ENCODE measurements around the gene HOXA6.

HOXA6 gene

DNA sequence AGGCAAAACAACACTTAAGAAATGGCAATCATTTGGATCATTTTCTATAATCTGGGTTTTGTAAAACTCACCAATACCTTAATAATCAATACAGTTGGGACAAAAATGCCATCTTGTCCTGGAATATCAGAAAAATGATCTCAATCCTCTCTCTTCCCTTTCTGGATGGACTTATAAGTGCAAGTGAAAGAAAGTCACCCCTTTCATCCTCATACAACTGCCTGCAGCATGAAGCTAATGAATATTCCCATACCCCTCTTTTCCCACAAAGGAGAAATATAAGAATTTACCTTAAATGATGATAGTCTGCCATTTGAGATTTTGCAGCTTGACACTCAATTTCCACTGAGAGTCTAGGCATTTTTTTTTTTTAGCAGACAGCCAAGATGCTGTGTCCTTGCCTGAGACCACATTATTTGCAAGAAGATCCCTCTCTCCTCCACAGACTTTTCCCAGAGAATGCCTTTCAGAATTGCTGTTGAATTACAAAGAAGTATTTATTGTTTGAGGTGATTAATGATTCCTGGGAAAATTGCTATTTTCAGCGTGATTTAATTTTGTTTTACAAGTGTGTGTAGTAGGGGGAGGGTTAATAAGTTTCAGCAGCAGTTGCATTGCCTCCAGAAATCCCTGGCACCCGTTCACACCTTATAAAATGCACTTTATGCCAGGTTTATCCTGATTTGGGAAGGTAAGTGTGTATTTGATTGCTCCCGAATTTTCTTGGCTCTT, 20.8 kb downstream of the HOXA6 start:
- H3K4me3 ChIP-seq (replicated peaks; ENCODE audit: low read depth, low read length): no peak overlapping the region
- DNase-seq (ENCODE audit: low read depth): no peak
- TF ChIP-seq, protein P1, sequence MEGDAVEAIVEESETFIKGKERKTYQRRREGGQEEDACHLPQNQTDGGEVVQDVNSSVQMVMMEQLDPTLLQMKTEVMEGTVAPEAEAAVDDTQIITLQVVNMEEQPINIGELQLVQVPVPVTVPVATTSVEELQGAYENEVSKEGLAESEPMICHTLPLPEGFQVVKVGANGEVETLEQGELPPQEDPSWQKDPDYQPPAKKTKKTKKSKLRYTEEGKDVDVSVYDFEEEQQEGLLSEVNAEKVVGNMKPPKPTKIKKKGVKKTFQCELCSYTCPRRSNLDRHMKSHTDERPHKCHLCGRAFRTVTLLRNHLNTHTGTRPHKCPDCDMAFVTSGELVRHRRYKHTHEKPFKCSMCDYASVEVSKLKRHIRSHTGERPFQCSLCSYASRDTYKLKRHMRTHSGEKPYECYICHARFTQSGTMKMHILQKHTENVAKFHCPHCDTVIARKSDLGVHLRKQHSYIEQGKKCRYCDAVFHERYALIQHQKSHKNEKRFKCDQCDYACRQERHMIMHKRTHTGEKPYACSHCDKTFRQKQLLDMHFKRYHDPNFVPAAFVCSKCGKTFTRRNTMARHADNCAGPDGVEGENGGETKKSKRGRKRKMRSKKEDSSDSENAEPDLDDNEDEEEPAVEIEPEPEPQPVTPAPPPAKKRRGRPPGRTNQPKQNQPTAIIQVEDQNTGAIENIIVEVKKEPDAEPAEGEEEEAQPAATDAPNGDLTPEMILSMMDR (IDR thresholded peaks at IDR 0.05; ENCODE audit: low read length, missing control alignments): no peak

DNA sequence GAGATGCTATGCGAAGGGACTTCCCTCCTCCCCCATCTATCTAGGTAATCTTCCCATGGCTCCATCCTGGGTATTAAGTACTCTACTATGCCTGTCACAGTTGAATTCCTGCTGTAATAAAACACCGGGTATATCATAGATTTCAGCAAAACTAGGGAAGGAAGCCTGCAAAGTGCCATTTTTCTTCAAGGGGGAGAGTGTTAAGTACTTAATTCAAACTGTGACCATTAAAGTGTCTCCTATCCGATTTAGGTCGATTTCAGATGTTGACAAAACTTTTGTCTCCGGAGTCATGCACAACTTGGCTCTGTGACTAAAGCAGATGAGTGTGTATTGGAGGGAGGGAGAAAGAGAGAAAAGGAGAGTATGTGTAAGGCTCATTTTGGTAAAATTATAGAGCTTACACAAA, 21.6 kb downstream of the HOXA6 start:
- H3K4me3 ChIP-seq (replicated peaks; ENCODE audit: low read depth, low read length): no peak overlapping the region
- DNase-seq (ENCODE audit: low read depth): no peak
- TF ChIP-seq, protein P1 (IDR thresholded peaks at IDR 0.05; ENCODE audit: low read length, missing control alignments): no peak

DNA sequence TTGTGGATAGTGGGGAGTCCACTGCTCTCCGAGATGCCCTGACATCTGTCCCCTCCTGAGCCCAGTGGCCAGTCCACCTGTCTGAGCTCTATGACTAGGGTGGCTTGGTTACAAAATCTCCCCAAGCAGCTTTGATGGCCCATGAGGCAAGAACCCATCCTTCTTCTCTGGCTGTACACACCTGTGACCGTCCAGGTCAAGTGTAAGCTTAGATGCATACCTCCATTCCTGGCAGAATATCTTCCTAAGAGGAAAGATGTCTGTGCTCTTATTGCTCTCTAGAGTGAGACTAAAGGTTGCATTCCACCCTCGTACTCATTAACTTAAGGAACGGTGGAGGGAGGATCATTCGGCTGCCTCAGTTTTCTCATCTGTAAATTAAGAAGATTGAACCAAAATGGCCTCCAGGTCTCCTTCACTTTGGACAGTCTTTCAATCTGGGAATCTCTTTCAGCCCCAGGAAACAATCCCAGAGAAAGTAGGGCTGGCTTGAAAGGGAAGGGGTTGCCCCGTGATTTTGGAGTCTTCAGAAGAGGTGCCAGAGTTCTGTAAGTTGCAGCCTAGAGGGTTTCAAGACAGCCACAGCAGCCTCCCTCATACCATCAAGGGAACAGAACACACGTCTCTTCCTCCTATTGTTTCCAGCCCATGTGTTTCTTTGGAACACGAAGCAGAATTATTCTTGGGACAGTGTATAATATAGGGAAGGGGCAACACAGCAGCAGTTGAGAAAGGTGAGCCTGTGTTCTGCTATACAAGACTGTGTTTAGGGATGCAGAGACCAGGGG, 22.5 kb downstream of the HOXA6 start:
- TF ChIP-seq, protein P1 (IDR thresholded peaks at IDR 0.05; ENCODE audit: low read length, missing control alignments): no peak
- DNase-seq (ENCODE audit: low read depth): no peak
- H3K4me3 ChIP-seq (replicated peaks; ENCODE audit: low read depth, low read length): no peak overlapping the region

DNA sequence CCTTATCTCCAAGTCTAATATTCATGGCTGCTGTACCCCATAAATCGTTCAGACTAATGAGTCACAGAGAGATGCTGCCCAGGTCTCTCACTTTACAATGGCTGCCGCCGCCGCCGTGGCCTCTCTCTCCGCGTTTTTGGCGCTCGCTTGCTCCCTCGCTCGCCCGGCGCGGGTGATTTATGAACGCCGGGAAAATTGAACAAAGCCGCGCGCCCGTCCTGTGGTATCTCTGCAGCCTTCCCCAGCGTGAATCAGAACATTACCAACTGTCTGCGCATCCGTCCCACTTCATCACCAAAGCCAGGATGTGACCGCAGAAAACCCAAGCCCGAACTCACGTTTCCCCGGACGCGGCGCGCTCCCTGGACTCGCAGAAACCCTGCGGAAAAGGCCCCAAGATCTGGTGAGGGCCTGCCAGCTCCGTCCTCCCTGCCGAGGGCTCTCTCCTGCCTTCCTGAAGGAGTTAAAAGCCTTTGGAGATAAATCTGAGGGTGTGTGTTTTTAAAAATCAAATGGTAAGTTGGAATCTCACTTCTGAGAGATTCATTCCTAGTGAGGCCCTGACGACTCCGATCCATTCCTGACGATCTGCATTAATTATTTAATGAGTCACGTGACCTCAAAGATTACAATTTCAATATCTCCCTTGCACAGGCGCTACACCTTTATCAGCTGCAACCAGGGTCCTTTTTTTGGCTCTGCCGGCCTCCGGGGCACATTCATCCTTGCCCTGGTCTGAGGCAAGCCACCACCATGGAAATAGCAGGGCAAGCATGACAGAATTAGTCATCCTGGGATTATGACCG, 23.3 kb downstream of the HOXA6 start:
- TF ChIP-seq, protein P1 (IDR thresholded peaks at IDR 0.05; ENCODE audit: low read length, missing control alignments): no peak
- peak; percentile 61 for DNase-seq (ENCODE audit: low read depth)
- H3K4me3 ChIP-seq (replicated peaks; ENCODE audit: low read depth, low read length): no peak overlapping the region

DNA sequence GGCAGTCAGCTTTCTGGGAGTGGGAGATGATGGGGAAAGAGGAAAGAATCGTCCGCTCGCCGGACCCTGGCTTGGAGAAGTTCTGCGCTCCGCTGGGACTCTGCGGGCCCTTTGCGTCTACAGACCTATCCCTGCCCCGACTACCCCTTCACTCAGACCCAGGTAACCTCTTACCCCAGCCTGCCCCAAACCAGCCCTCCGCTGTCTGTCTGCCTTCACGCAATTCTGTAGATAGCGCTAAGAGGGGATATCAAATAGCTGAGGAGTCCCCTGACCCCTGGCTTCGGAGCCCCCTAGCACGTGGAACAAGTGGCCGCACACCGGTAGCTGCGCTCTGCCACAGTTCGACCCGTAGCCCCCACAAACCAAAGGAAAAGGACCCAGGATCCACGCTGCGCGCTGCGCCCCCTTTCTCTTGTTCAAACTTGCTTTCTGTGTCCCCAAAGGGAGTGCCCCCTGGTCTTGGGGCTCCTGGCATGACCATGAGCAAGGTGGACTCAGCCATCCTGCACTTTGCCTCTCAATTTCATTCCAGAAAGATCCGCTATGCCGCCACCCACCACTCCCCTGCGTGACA, 24.0 kb downstream of the HOXA6 start:
- no peak for DNase-seq (ENCODE audit: low read depth)
- TF ChIP-seq, protein P1 (IDR thresholded peaks at IDR 0.05; ENCODE audit: low read length, missing control alignments): no peak
- no peak overlapping the region for H3K4me3 ChIP-seq (replicated peaks; ENCODE audit: low read depth, low read length)

DNA sequence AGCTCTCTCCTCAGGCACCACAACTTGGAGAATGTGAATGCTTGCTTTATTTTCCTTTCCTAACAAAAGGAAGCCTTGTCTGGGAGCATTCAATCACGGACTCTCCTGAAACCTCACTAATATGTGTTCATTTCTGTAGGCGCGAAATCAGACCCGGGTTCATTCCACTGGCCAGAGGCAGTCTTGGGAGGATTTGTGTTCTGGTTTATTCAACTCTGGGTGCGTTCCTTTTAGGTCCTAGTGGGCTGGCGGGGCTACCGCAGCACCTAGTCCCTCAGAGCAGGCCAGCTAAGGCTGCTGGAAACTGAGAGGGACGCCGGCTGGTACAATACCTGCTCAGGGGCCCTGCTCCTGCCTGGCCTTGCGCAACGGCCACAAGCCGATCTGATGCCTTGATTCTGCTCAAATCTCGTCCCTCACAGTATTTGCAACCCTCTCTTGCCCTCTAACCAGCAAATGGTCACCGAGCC, 24.5 kb downstream of the HOXA6 start:
- TF ChIP-seq, protein P1 (IDR thresholded peaks at IDR 0.05; ENCODE audit: low read length, missing control alignments): no peak
- DNase-seq (ENCODE audit: low read depth): no peak
- H3K4me3 ChIP-seq (replicated peaks; ENCODE audit: low read depth, low read length): no peak overlapping the region

All from fibroblast of pulmonary artery (primary cell).